Right atrium auricular region (tissue), 2 donors: ENCODE data around the gene TICRR. TPM values are rescaled to one million over a fixed set of nuclear protein-coding genes. Genes with fewer than 3 reads are reported as not detected.

ENCODE experiments used
- DNase-seq: peaks from one replicate; pipeline ENCODE4 v3.0.0-alpha.2; 2019; ENCODE audit warnings: low spot score
- H3K27ac ChIP-seq, 2 donors: fragments of 200-600 bp; sonication (generic); 1 replicate in 1 of 2; 2 replicates in 1 of 2; pipeline ENCODE4 v1.5.1; 2016 to 2019
- H3K27me3 ChIP-seq, 2 donors: fragments of 200-600 bp; sonication (generic); one replicate each; pipeline versions ENCODE4 v1.5.1 to v1.6.0; 2017 to 2019
- H3K36me3 ChIP-seq: fragments of 200-600 bp; sonication (generic); one replicate; pipeline ENCODE4 v1.5.1; 2016
- H3K4me1 ChIP-seq, 2 donors: fragments of 200-600 bp; sonication (generic); one replicate each; pipeline versions ENCODE4 v1.5.1 to v1.6.0; 2017 to 2019
- H3K4me3 ChIP-seq, 2 donors: fragments of 200-600 bp; sonication (generic); 1 replicate in 1 of 2; 2 replicates in 1 of 2; pipeline ENCODE4 v1.5.1; 2017 to 2019; ENCODE audit warnings: mild to moderate bottlenecking in 1 of 2, moderate library complexity in 1 of 2
- H3K9me3 ChIP-seq, 2 donors: fragments of 200-600 bp; sonication (generic); one replicate each; pipeline ENCODE4 v1.5.1; 2019
- CTCF ChIP-seq, 2 donors: fragments of 200-600 bp; sonication (generic); IDR thresholded peaks; one replicate each; pipeline ENCODE4 v1.5.1; 2019; ENCODE audit warnings: antibody characterized with exemption in 2 of 2
- total RNA-seq, 2 donors: library from RNA; depleted of rRNA; stranded (reverse); fragments of >200 nt; gene quantifications; one replicate each; pipeline ENCODE4 v1.1.0, GENCODE V29; 2016

The TICRR gene
- total RNA-seq, 2 donors from 2014 or later, result not detected

- Histone ChIP-seq H3K27ac (no peak overlapping the region), H3K27me3 (no peaks in the 10 kb centered on the region), H3K36me3 (no peaks in the 10 kb centered on the region), H3K9me3 (peaks cover 0 to 6% of the 10 kb centered on the region in 2 donors), H3K4me3 (no peak overlapping the region), H3K4me1 (no peaks in the 10 kb centered on the region)
- no peak for DNase-seq
- no peak for TF ChIP-seq CTCF (IDR thresholded peaks at IDR 0.05)
These were observed 24.8 kb upstream of the TICRR start for GRCh38 chr15:89550427-89550826.

GRCh38 chr15:89551550-89551949 is 23.7 kb upstream of the TICRR start:
- Histone ChIP-seq H3K9me3 (peaks cover 0 to 6% of the 10 kb centered on the region in 2 donors), H3K4me3 (no peak overlapping the region)

GRCh38 chr15:89553632-89554031 is 21.6 kb upstream of the TICRR start:
- Histone ChIP-seq H3K27me3 (no peaks in the 10 kb centered on the region), H3K4me1 (no peaks in the 10 kb centered on the region), H3K4me3 (no peak overlapping the region), H3K36me3 (no peaks in the 10 kb centered on the region), H3K27ac (no peak overlapping the region), H3K9me3 (no peaks in the 10 kb centered on the region)
- no peak for DNase-seq
- TF ChIP-seq CTCF (IDR thresholded peaks at IDR 0.05), result no peak

More at GRCh38 chr15:89551550-89551949, 23.7 kb upstream of the TICRR start:
- Histone ChIP-seq H3K36me3 (no peaks in the 10 kb centered on the region), H3K27ac (no peak overlapping the region), H3K27me3 (no peaks in the 10 kb centered on the region), H3K4me1 (no peaks in the 10 kb centered on the region)
- no peak for DNase-seq
- TF ChIP-seq CTCF (IDR thresholded peaks at IDR 0.05), result no peak

- DNase-seq, result no peak
- no peak for TF ChIP-seq CTCF (IDR thresholded peaks at IDR 0.05)
- H3K36me3 ChIP-seq, result no peaks in the 10 kb centered on the region
- H3K9me3 ChIP-seq, result no peaks in the 10 kb centered on the region
- H3K27ac ChIP-seq, result no peak overlapping the region
- no peaks in the 10 kb centered on the region for H3K4me1 ChIP-seq
- no peaks in the 10 kb centered on the region for H3K27me3 ChIP-seq
- H3K4me3 ChIP-seq, result no peak overlapping the region
These were observed 21.0 kb upstream of the TICRR start for GRCh38 chr15:89554247-89554646.

- no peak for DNase-seq
- H3K9me3 ChIP-seq, result no peaks in the 10 kb centered on the region
- H3K36me3 ChIP-seq, result no peaks in the 10 kb centered on the region
- TF ChIP-seq CTCF (IDR thresholded peaks at IDR 0.05), result no peak
- H3K27me3 ChIP-seq, result no peaks in the 10 kb centered on the region
- H3K4me1 ChIP-seq, result no peaks in the 10 kb centered on the region
- no peak overlapping the region for H3K27ac ChIP-seq
- H3K4me3 ChIP-seq, result no peak overlapping the region
These were observed 19.5 kb upstream of the TICRR start for GRCh38 chr15:89555768-89556167.
